GM18907 (cell line): Measurements from ENCODE around the gene PSMB5.

Source experiments
- ATAC-seq: cut with Tn5 transposase; IDR thresholded peaks from one replicate; pipeline ENCODE4 v1.9.1; 2021; ENCODE audit warnings: mild to moderate bottlenecking, moderate library complexity; ENCODE audit not compliant: unreplicated experiment

The PSMB5 gene

DNA sequence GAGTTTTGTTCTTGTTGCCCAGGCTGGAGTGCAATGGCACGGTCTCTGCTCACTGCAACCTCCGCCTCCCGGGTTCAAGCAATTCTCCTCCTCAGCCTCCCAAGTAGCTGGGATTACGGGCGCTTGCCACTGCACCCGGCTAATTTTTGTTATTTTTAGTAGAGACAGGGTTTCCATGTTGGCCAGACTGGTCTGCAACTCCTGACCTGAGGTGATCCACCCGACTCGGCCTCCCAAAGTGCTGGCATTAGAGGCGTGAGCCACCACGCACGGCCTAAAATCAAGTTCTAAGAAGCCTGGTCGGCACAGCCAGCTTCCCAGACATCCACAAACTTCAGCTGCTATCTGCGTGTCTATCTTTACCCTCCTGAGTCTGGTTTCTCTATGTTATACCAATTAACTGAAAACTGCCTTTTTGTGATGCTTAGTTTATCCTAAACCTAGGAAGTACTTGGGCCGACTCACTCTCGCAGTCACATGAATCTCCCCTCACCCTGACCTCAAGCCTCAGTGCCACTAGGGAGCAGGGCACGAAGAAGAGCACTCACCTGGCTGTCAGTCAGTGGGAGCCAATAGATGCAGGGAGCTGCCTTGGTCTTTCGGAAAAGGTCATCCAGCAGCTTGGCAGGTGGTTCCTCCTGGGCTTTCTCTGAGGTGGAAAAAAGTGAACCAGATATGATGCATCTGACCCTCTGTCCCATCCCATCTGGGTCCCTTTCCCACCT is 26.0 kb upstream of the PSMB5 start:
- no peak for ATAC-seq

DNA sequence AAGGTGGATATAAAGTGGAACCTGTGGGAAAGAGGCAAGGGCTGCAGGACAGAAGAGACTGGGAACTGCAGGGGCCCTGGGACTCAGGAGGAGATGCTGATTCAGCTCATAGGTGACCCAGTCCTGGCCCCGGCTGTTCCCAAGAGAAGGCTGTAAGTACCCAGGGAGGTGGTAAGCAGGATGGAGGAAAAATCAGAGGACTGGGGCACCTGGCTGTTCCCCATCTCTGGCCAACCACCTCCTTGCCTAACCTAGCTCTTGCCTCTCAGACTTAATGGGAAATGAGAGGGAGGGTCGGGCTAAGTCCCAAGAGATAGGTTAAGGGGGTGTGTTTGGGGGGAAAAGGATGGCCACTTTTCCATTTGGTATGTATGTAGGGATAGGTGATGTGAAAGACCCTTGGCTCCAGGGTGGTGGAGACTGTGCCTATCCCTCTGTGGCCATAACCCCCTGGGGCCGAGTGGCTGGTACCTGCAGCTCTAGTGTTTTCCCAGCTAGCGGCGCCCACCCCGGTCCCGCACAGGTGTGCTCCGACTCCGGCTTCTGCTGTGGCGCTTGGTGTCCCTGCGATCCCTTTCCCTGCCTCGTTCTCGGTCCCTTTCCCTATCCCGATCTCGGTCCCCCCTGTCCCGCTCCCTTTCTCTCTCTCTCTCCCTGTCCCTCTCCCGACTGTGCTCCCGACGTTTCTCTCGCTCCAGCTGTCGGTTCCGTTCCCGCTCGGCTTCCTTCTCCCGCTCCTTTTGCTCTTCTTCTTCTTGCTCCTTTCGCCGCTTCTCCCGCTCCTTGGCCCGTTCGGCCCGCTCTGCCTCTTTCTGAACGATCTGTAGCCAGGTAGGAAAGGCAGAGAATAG is 24.2 kb upstream of the PSMB5 start:
- ATAC-seq = no peak

DNA sequence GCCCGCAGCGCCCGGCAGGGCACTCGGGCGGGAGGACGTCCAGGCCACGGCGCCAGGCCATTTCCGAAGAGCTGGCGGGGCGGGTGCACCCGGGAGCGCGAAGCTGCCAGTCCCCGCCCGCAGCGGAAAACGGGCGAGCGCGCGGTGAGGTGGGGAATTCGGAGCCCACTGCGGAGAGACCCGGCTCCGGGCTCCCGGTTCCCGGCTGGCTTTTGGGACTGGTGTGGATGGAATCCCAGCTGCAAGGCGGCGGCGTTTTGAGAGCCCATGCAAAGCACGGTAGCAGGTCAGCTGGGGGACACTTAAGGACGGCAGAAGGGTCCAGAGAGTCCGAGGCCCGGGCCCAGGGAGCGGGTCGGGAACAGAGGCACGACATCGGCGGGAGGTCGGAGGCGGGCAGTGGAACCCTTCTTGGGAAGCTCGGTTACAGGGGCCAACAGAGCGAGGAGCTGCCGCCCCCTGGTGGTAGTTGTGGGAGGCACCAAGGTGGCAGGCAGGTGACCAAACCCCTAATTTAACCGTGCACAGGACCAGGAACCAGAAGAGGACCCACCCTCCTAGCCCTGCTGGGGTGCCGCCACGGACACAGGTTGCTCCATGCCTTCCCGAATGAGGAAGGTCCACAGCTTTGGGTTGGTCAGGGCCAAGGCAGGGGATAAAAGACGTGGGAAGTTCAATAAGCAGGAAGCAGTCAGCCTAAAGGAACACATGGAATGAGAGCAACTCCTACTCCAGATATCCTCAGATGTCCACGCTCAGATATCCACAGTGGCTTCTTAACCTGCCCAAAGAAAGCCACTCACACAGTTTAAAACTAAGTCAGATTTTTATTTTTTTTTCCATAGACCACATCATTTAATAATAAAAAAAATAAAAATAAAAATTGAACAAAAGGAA is 23.3 kb upstream of the PSMB5 start:
- peak; percentile 69 for ATAC-seq

DNA sequence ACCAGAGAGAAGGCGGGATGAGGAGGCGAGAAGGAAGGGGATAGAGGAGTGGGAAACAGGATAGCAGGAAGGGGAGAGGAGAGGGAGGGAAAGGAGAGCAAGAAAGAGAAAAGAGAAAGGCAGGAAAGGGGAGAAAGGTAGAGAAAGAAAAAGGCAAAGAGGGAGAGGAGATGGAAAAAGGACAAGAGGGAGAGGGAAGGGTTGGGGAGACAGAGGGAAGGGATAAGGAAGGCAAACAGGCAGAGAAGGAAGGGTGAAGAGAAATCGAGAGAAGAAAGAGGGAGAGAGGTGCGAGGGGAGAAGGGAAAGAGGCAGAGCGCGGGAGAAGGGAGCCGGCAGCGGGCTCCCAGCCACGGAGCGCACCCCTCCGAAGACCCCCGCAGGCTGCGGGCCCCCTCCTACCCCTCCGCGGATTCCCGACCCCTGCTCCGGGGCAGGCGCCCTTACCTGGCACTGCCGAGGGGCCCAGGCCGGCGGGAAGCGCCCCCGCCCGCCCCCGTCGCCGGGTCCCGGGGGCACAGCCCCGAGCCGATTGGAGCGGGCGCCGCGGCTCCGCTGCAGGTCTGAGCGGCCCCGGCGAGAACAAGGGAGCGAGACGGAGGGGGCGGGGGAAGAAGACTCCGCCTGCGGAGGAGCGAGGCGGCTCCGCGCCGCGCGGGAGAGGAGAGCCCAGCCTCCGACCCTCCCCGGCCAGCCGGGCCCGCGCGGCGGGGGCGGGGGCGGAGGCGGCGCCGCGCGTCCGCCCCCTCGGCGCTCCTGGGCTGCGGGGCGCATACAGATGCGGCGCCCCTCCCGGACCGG is 22.5 kb upstream of the PSMB5 start, which contains the start of gene CDH24:
Gene CDH24, minus strand, starts transcription at position 565 of the 801 bp plus-strand sequence. CDS start 1,787 bp downstream, outside the sequence.
- ATAC-seq = peak; percentile 39

DNA sequence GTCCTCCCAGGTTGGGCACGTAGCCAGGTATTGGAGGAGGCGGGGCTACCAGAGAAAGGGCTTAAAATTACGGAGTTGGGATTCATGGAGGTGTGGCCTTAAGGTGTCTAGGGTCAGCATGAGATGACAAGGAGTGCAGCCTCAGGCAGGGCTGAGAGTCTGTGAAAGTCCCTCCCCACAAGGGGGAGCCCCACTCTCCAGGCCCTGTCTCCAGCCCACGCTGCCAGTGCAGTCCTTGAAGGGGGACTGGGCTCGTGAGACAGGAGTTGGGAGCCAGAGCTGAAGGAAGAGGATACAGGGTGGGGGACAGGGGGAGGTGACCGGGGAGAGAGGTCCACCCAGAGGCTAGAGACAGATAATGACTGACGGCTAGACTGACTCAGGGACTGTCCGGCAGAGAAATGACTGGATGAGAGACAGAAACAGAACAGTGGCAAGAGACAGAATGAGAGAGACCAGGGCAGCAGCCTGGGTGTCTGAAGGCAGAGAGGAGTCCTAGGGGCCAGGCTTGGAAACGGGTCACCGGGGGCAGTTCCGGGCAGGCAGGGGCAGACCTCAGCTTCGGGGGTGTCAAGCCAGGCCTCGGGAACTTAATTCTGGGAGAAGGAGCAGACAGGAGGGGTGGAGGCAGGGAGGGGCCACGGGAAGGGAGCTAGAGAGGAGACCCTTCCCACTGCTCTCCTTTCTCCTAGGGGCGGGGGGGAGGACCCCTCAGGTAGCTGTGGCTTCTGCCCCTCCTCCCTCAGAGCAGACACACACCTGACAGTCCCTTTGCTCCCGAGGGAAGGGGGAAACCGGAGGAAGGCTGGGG is 21.6 kb upstream of the PSMB5 start:
- ATAC-seq = peak; percentile 54

DNA sequence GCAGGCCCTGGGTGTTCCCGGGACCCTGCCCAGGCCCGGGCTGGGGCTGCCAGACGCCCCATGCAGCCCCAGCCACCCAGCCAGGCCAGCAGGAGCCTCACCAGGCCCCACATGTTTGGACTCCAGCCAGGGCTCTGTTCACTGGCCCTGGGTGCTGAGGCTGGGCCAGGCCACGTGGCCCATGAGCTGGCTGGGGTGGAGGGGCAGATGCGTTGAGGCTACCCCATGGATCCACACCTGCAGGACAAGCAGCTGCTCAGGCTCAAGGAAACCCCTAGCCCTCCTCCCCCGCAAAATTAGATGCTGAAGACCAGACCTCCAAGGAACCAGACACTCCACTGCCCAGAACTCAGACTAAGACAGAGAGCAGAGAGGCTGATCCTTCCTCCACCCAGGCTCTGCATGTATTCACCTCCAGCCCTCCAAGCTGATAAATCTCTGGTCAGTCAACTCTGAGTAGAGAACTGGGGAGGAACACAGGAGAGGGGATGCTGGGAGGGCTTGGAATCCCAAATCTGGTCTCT is 21.0 kb upstream of the PSMB5 start:
- no peak for ATAC-seq

DNA sequence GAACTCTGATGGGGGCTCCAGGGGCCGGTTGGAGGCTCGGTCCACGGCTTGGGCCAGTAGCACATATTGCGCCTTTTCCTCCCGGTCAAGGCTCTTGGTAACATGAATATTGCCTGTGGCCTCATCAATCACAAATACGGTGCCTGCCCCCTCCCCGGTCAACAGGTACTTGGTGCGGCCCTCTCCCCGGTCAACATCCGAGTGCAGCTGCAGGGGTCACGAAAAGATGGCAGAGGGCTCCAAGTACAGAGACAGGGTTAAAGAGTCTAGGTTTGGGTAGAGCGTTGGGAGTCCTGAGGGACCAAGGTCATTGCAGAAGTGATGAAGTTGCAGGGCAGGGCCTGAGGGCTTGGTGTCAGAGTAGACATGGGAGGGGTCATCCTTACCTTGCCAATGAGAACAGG is 20.4 kb upstream of the PSMB5 start:
- no peak for ATAC-seq

DNA sequence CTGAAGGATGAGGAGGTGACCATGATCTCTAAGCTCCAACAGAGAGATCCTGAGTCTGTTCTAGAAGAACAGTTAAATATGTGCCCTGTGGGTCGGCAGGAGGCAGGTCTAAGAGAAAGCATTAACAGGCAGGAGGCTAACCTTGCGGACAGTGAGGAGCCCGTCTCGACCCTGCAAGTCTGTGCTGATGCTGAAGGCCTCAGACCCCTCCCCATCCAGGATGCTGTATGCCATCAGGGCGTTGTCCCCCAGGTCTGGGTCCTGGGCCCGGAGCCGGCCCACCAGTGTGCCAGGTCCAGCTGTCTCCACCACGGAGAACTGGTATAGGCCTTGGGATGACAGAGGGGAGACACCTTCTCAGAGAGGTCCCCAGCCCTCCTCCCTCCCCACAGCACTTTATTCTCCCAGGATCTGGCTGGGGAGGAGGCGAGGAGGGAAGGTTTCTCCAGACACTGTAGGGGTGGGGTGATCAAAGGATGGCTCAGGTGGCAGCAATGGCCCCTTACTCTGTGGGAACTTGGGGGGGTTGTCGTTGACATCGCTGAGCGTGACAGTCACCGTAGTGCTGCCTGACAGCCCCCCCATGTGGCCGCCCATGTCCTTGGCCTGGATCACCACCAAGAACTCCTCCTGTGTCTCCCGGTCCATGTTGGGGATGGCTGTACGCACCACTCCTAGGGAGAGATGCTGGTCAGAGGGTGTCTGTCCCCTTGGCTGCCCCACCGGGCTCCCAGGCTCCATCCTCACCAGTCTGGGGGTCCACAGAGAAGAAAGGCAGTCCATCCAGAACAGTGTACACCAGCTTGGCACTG is 19.5 kb upstream of the PSMB5 start:
- ATAC-seq = no peak

DNA sequence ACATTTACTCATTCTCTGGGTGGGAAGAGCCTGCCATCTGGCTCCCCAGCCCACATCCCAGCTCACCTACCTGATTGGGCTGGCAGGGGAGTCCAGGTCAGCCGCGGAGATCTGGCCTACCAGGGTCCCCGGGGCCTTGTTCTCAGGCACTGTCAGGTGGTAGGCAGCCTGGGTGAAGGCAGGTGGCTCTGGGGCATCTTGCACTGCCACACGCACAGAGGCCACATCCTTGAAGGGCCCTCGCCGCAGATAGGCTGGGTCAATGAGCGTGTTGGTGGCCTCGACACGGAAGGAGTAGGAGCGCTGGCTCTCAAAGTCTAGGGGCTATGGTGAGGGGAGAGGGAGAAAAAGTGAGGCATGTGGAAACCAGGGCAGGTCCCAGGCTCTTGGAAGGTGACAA is 18.7 kb upstream of the PSMB5 start:
- ATAC-seq = no peak

DNA sequence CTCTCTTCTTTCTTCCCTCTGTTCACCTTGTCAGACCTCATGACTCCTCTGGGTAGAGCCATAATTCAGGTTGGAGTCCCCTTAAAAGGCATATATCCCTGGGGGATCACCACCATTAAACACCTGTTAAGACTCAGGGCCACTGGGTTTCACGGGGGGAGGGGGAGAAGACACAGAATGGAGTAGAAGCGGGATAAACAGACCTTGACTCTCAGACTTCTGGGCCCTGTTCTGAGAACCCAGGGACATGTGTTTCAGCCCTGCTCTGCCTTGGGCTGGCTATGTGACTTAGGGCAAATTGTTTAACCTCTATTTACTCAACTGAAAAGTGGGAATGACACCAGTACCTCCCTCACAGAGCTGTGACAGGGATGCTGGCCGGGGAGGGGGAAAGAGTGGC is 18.0 kb upstream of the PSMB5 start:
- ATAC-seq = no peak

DNA sequence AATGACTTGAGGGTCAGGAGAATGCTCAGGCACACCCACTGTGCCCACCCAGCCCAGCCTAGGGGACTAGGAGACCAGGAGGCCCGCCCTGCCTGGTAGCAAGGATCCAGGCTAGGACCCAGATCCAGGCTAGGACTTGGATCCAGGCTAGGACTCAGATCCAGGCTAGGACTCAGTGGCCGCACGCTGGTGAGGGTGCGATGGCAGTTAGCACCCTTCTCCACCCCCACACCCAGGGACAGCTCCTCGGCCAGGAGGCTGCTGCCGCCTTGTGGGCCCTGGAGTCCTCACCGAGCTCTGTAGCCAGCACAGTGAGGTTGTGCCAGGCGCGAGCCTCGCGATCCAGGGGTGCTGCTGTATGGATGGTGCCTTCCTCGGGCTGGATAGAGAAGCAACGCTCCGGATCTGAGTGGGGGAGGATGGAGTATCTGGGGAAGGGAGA is 17.5 kb upstream of the PSMB5 start:
- no peak for ATAC-seq

DNA sequence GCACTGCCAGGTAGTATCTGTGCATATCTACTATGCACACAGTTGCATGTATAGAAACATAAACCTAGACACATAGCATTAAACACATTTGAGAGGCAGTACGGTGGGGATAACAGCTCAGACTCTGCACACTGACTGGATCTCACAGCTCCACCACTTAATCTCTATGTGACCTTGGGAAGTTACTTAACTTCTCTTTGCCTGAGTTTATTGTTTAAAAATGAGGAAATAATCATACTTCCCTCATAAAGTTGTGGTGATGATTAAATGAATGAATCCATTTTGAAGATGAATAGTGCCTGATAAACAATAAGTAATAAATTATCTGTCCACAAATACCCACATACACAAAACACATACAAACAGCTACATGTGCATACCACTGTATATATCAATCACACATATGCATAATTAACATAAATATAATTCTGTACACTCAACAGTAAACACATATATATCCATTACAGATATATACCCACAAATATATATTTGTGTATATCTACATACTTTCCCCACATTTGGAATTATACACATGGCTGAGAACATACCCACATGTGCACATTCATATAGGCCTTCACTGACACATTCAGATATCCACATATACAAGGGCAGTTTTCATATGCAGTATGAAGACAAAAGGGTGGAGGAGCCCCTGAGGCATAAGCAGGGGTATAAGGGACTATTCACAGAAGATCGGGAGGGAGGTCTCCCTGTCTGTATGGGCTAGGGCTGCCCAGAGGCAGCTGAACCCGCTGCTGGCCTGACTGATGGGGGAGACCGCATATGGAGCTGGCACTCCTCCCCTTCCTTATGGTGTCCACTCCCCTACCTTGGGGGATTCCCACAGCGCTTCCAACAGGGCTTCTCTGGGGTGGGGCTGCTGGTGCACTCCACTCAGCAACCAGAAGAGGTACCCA is 16.7 kb upstream of the PSMB5 start:
- no peak for ATAC-seq

DNA sequence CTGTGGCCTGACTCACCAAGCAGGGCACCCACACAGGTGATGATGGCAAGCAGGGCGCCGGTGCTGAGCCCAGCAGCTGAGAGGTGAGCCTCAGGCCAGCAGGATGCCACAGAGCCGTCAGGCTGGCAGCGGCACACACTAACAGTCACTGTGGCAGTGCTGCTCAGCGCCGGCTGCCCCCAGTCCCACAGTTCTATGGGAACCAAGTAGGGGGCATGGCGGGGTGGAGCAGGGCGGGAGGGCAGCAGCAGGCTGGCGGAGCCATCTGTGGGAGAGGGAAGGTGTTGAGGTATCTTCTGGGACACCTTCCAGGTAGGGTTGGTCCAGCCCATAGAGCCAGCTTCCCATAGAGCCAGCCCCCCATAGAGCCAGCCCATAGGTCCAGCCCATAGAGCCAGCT is 14.3 kb upstream of the PSMB5 start:
- ATAC-seq = no peak

DNA sequence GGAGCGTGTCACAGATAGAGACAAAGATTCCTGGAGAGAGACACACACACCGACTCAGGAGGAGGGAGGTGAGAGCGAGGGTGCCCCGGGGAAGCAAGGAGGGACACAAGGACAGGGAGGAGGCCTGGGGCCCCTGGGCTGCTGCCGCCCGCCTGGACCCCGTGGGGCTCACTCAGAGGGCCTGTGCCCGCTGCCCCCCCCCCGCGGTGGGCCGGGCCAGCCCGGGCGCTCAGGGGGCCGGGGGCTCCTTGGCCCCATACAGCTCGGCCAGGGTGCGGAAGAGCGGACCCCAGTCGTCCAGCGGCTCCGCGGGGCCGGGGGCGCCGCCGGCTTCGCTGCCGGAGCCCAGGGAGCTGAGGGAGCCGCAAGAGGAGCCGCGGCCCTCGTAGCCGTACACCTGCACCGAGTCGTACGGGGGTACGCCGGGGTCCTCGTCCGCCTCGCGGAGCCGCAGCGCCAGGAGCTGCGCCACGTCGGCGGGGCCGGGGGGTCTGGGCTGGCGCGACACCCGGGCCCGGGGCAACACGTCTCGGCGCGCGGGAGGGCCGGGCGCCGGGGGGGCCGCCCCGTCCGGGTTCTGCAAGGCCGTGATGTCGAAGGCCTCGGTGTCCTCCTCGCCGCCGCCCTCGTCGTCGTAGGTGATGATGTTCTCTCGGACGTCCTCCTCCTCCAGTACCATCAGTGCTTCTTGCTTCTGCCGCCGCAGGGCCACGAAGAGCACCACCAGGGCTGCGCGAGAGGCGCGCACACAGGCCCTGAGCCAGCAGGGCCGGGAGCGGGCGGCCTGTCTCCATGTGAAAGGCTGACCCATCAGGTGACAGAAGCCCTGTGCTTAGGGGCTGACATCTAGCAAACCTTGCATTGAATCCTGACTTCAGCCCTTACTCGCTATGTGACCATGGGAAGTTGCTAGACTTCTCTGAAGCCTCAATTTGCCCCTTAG is 13.3 kb upstream of the PSMB5 start:
- ATAC-seq = no peak

DNA sequence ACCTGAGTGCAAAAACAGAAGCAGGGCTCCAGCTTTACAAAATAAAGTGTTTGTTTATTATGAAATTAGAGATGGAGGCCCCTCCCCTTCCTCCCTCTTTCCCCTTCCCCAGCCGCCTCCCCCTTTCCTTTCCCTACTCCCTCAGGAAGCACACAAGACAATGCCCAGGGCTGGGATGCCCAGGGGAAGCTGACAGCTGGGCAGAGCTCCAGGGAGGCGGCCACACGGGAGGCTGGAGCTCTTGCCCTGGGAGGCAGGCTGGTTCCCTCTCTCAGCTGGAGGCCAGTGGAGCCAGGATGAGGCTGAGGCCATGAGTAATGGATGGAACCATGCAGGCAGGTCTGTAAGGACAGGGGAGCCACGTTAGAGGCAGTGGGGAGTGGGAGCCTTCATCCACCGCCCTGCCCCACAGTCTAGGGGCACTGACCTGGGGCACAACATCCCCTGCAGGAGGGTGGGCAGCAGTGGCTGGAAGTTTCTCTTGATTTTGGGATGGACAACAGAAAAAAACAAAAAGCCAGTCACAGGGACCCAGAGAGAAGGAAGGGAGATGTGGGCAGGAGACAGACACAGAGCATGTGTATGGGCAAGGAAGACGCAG is 12.4 kb upstream of the PSMB5 start:
- ATAC-seq = no peak
